BJ (cell line): ENCODE data around the gene SMIM38. TPM values are rescaled to one million over a fixed set of nuclear protein-coding genes. Genes with fewer than 3 reads are reported as not detected.

ENCODE experiments used
- CTCF ChIA-PET: fragments of 350-600 bp; formaldehyde crosslinking; extraction: SDS; loops from one replicate; lab custom pipeline; 2021; ENCODE audit warnings: antibody characterized with exemption, inconsistent platforms; lab: Yijun Ruan, JAX
- POLR2A ChIA-PET: fragments of 300-600 bp; sonication (Branson Sonifier 250); formaldehyde crosslinking; extraction: SDS; loops from one replicate; lab custom pipeline; 2021; ENCODE audit warnings: antibody characterized with exemption; lab: Charles Lee
- DNase-seq: peaks from one replicate; pipeline ENCODE4 v3.0.0-alpha.2; 2011; ENCODE audit warnings: low read depth
- H3K27me3 ChIP-seq: 2 replicates; pipeline ENCODE4 v1.6.0; 2011; ENCODE audit warnings: low read length; ENCODE audit not compliant: control insufficient read depth, insufficient read depth
- H3K36me3 ChIP-seq: 2 replicates; pipeline ENCODE4 v1.5.1; 2011; ENCODE audit warnings: low read length; ENCODE audit not compliant: control insufficient read depth, insufficient read depth
- H3K4me3 ChIP-seq: 2 replicates; pipeline ENCODE4 v1.5.1; 2011; ENCODE audit warnings: low read depth, mild to moderate bottlenecking, control low read depth, low read length
- polyA minus RNA-seq: library from RNA; depleted of rRNA, polyadenylated mRNA; stranded (reverse); fragments of >200 nt; gene quantifications from 2 replicates; pipeline ENCODE4 v1.2.3, GENCODE V29; 2011; rRNA and poly(A)+ RNA removed
- polyA plus RNA-seq: library from polyadenylated mRNA; depleted of rRNA; stranded (reverse); fragments of >200 nt; gene quantifications from 2 replicates; pipeline ENCODE4 v1.2.3, GENCODE V29; 2011; rRNA removed
- TF ChIP-seq, protein P1 (sequence below): IDR thresholded peaks from 2 replicates; pipeline ENCODE4 v1.5.1; 2011; ENCODE audit warnings: low read depth, mild to moderate bottlenecking, control low read depth, inconsistent platforms, low read length, moderate library complexity; ENCODE audit not compliant: insufficient read depth

SMIM38 gene
- 0.09 TPM in 1 of 2 replicates, not detected in the other for polyA plus RNA-seq
- polyA minus RNA-seq, result not detected in 2 replicates

DNA sequence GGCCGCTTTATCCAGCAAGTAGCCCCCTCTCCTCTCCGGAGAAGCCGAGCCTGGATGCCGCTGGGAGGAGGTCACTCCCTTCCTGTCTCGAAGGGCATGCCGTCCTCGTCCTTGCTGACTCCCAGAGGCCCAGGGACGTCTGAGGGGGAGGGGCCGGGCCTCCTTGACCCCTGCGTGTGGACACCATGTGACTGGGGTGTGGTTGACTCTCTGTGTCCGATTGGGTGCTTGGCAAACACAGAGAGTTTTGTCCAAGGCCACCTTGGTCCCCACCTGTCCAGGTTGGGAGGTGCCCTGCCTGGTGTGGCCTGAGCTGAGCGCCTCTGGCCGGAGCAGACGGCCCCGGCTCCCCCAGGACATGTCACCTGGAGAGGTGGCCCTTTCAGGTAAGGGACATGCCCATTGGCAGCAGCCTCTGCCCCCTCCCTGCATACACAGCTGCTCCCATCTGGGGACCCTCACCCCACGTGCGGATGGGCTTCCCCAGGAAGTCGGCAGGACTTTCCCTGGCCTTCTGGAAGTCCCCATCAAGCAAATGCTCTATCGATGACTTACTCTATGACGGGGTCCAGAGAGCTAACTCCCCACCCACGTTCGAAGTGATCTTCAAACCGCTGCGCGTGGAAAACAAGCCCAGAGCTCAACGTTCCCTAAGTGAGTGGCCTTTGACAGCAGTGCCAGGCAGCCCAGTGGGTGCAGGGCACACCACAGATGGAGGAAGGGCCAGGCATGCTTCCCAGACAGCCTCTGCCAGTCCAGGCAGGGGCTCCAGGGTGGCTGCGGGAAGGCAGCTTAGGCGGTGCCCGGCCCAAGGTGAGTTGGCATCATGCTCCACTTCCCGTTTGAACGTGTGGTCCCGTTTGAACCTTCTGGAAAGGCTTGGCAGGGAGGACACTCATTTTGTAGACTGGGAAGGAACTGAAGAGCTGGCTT, at the start of gene SMIM38:
Gene SMIM38 (plus strand): TSS at position 634 of the 933 bp plus-strand sequence. CDS start 1,912 bp downstream, outside the sequence.
- Histone ChIP-seq H3K4me3 (no peak within 1 kb of the TSS), H3K36me3 (no peaks in the 10 kb centered on the region), H3K27me3 (no peaks in the 10 kb centered on the region)
- TF ChIP-seq, protein P1, sequence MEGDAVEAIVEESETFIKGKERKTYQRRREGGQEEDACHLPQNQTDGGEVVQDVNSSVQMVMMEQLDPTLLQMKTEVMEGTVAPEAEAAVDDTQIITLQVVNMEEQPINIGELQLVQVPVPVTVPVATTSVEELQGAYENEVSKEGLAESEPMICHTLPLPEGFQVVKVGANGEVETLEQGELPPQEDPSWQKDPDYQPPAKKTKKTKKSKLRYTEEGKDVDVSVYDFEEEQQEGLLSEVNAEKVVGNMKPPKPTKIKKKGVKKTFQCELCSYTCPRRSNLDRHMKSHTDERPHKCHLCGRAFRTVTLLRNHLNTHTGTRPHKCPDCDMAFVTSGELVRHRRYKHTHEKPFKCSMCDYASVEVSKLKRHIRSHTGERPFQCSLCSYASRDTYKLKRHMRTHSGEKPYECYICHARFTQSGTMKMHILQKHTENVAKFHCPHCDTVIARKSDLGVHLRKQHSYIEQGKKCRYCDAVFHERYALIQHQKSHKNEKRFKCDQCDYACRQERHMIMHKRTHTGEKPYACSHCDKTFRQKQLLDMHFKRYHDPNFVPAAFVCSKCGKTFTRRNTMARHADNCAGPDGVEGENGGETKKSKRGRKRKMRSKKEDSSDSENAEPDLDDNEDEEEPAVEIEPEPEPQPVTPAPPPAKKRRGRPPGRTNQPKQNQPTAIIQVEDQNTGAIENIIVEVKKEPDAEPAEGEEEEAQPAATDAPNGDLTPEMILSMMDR, result no peak
- no peak for DNase-seq
- CTCF ChIA-PET, result interaction anchor here (0.6 kb wide), 2 partner anchors 10 to 519 kb away, joined by 3 to 4 read pairs; no protein-coding TSS in a partner anchor
- POLR2A ChIA-PET, result no interaction called here

DNA sequence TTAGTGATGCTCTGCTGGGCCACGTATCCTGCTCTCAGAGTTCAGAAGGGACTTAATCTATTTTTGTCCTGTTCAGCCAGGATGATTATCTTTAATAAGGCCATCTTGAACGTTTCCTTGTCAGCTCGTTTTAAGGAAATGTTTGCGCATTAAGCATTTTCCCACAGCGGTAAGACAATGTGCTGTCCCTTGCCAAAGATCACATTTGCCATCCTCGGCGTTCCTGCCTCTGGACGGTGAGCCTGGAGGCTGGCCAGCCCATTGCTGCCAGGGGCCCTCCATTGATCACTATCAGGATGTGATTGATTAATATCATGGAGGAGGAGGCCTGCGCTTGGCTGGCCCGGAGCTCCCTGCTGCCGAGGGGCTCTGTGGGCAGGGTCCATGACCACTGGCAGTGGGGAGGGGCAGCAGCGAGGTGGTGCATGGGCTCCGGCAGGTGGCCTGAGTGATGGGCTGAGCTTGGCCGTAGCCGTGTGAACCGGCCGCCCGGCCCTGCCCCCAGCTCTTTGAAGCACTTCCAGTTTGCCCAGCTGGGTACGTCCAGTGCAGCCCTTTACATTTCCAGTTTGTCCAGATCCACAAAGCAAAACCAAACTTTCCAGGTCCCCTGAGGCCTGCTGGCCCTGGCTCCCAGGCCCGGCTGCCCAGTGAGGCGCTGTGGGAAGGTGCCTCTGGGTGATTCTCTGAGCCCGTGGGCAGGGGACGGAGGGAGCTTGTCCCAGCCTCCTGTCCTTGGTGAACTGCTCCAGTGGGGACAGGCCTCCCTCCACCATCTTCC, 49.5 kb upstream of the SMIM38 start:
- no peak for DNase-seq
- no peak overlapping the region for H3K4me3 ChIP-seq
- no peaks in the 10 kb centered on the region for H3K36me3 ChIP-seq
- 0 out of 2 replicates have a peak, but pooled peaks cover 4% of the 10 kb centered on the region for H3K27me3 ChIP-seq
- TF ChIP-seq, protein P1, result no peak
- ChIA-PET POLR2A (no interaction called here), CTCF (interaction anchor here (0.6 to 3.1 kb wide), 9 partner anchors 12 to 579 kb away, joined by 3 to 9 read pairs (median 4); no protein-coding TSS in a partner anchor)

DNA sequence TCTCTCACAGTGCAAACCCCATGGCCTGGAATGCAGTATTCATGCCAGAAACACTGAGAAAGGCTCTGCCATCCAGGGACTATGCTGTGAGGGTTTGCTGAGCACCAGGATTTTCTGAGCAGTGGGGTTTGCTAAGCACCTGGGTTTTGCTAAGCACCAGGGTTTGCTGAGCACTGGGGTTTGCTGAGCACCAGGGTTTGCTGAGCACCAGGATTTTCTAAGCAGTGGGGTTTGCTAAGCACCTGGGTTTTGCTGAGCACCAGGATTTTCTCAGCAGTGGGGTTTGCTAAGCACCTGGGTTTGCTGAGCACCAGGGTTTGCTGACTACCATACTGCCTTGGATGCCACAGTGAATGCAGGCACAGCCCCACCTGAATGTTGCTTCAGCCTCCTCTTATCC, 48.3 kb upstream of the SMIM38 start:
- Histone ChIP-seq H3K27me3 (0 out of 2 replicates have a peak, but pooled peaks cover 4% of the 10 kb centered on the region), H3K36me3 (no peaks in the 10 kb centered on the region), H3K4me3 (no peak overlapping the region)
- no peak for DNase-seq
- TF ChIP-seq, protein P1, result no peak
- POLR2A ChIA-PET, result no interaction called here
- CTCF ChIA-PET, result interaction anchor here (1.4 to 3.1 kb wide), 3 partner anchors 15 to 536 kb away, joined by 3 to 9 read pairs (median 8); no protein-coding TSS in a partner anchor

DNA sequence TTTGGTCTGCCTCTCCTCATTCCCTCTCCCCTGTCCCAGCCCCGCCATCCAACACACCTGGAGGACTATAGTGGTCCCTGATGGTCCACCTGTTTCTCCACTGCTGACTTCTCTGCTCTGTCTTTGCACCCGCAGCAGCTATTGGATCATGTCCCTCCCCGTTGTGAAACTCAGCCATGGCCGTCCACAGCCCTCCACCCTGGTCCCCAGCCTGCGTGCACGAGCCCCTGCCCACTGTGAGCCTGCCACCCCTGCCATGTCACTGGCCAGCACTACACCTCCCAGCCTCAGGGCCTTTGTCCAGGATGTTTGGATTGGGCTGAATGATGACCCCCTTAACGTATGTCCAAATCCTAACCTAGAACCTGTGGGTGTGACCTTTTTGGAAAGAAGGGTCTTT, 47.7 kb upstream of the SMIM38 start:
- TF ChIP-seq, protein P1, result no peak

More for the DNA sequence above, 47.7 kb upstream of the SMIM38 start:
- Histone ChIP-seq H3K27me3 (0 out of 2 replicates have a peak, but pooled peaks cover 4% of the 10 kb centered on the region), H3K36me3 (no peaks in the 10 kb centered on the region), H3K4me3 (no peak overlapping the region)
- POLR2A ChIA-PET, result no interaction called here
- no peak for DNase-seq
- CTCF ChIA-PET, result interaction anchor here (2.1 to 2.3 kb wide), 2 partner anchors 537 to 563 kb away, joined by 8 to 10 read pairs; no protein-coding TSS in a partner anchor
